HUDEP-2 (cell line): ENCODE data around the gene MRPL46.

Experiments
- DNase-seq, 76 experiments: peaks; one replicate each; lab custom pipeline; 2025; ENCODE audit not compliant: unreplicated experiment in 76 of 76; lab: John Stamatoyannopoulos, UW

MRPL46 gene

GRCh38 chr15:88467073-88467934 lies at the start of gene MRPL46, which contains the start of gene MRPS11:
MRPL46 (minus strand) TSS chr15:88467388; CDS start chr15:88467377, 11 bp downstream.
MRPS11 (plus strand) TSS chr15:88467708; CDS start chr15:88467718, 10 bp downstream.
- peak in 73 of 76 experiments; percentile 30 to 89 (median 76) for DNase-seq

- no peak for DNase-seq
Observed at GRCh38 chr15:88513195-88513594, 46.0 kb upstream of the MRPL46 start.

- no peak for DNase-seq
Observed at GRCh38 chr15:88512601-88513000, 45.4 kb upstream of the MRPL46 start.

GRCh38 chr15:88512078-88512477 lies 44.9 kb upstream of the MRPL46 start:
- DNase-seq: no peak

- no peak for DNase-seq
Observed at GRCh38 chr15:88511161-88511560, 44.0 kb upstream of the MRPL46 start.

- no peak for DNase-seq
Observed at GRCh38 chr15:88509964-88510363, 42.8 kb upstream of the MRPL46 start.

GRCh38 chr15:88509321-88509720 lies 42.1 kb upstream of the MRPL46 start:
- DNase-seq: no peak

- DNase-seq: no peak
Observed at GRCh38 chr15:88506628-88507027, 39.4 kb upstream of the MRPL46 start.

GRCh38 chr15:88505721-88506120 lies 38.5 kb upstream of the MRPL46 start:
- no peak for DNase-seq

GRCh38 chr15:88504445-88504844 lies 37.3 kb upstream of the MRPL46 start:
- DNase-seq: no peak

GRCh38 chr15:88498996-88499395 lies 31.8 kb upstream of the MRPL46 start:
- DNase-seq: no peak

- no peak for DNase-seq
Observed at GRCh38 chr15:88497109-88497765, 30.0 kb upstream of the MRPL46 start.

GRCh38 chr15:88493844-88494243 lies 26.7 kb upstream of the MRPL46 start:
- no peak for DNase-seq

- DNase-seq: peak in 1 of 76 experiments; percentile 5
Observed at GRCh38 chr15:88491158-88491557, 24.0 kb upstream of the MRPL46 start.

- no peak for DNase-seq
Observed at GRCh38 chr15:88490036-88490435, 22.8 kb upstream of the MRPL46 start.

- no peak for DNase-seq
Observed at GRCh38 chr15:88489321-88489720, 22.1 kb upstream of the MRPL46 start.

GRCh38 chr15:88487796-88488523 lies 20.8 kb upstream of the MRPL46 start:
- no peak for DNase-seq

GRCh38 chr15:88487178-88487795 lies 20.1 kb upstream of the MRPL46 start:
- DNase-seq: no peak

GRCh38 chr15:88484682-88485331 lies 17.6 kb upstream of the MRPL46 start:
- DNase-seq: no peak

- DNase-seq: no peak
Observed at GRCh38 chr15:88482263-88482662, 15.1 kb upstream of the MRPL46 start.
